IMR-90 (cell line): Measurements from ENCODE around the gene POU4F1.

Experiments
- BHLHE40 ChIP-seq: fragments of 150-350 bp; IDR thresholded peaks from 2 replicates; pipeline ENCODE4 v1.6.1; 2016; ENCODE audit warnings: mild to moderate bottlenecking, low read depth, low read length
- CEBPB ChIP-seq: IDR thresholded peaks from 2 replicates; pipeline ENCODE4 v1.6.1; 2012; ENCODE audit warnings: low read depth, low read length, improper control_type of control experiment
- CHD1 ChIP-seq: IDR thresholded peaks from 2 replicates; pipeline ENCODE4 v1.6.1; 2012; ENCODE audit warnings: low read depth, low read length, improper control_type of control experiment
- FOS ChIP-seq: fragments of 150-350 bp; IDR thresholded peaks from 2 replicates; pipeline ENCODE4 v1.6.1; 2016; ENCODE audit warnings: low read depth, low read length
- MAFK ChIP-seq: IDR thresholded peaks from 2 replicates; pipeline ENCODE4 v1.6.1; 2012; ENCODE audit warnings: low read depth, low read length, improper control_type of control experiment
- MAZ ChIP-seq: IDR thresholded peaks from 2 replicates; pipeline ENCODE4 v1.6.1; 2012; ENCODE audit warnings: low read depth, mild to moderate bottlenecking, low read length, improper control_type of control experiment, moderate library complexity, borderline replicate concordance
- NFE2L2 ChIP-seq: fragments of 150-350 bp; IDR thresholded peaks from 2 replicates; pipeline ENCODE4 v1.6.1; 2016; ENCODE audit warnings: low read depth, mild to moderate bottlenecking, low read length
- POLR2A ChIP-seq: IDR thresholded peaks from 2 replicates; pipeline ENCODE4 v1.6.1; 2012; ENCODE audit warnings: mild to moderate bottlenecking, low read depth, low read length
- RAD21 ChIP-seq: IDR thresholded peaks from 2 replicates; pipeline ENCODE4 v1.6.1; 2012; ENCODE audit warnings: low read length, improper control_type of control experiment
- RCOR1 ChIP-seq: IDR thresholded peaks from 2 replicates; pipeline ENCODE4 v1.6.1; 2012; ENCODE audit warnings: mild to moderate bottlenecking, low read length, improper control_type of control experiment; ENCODE audit not compliant: insufficient replicate concordance
- SMC3 ChIP-seq: fragments of 150-350 bp; IDR thresholded peaks from 2 replicates; pipeline ENCODE4 v1.6.1; 2016; ENCODE audit warnings: low read depth, mild to moderate bottlenecking, antibody characterized with exemption, low read length, moderate library complexity
- TF ChIP-seq, protein P1 (sequence below): conservative IDR thresholded peaks from 2 replicates; pipeline ENCODE4 v1.5.1; 2012; ENCODE audit warnings: mild to moderate bottlenecking, low read depth, low read length, improper control_type of control experiment
- TF ChIP-seq, protein P2 (sequence below): fragments of 150-350 bp; IDR thresholded peaks from 2 replicates; pipeline ENCODE4 v1.6.1; 2017; ENCODE audit warnings: mild to moderate bottlenecking, antibody characterized with exemption, low read length, low read depth
- TF ChIP-seq, protein P3 (sequence below): fragments of 150-350 bp; IDR thresholded peaks from 2 replicates; pipeline ENCODE4 v1.6.1; 2016; ENCODE audit warnings: low read depth, mild to moderate bottlenecking, low read length, moderate library complexity, borderline replicate concordance

DNA sequence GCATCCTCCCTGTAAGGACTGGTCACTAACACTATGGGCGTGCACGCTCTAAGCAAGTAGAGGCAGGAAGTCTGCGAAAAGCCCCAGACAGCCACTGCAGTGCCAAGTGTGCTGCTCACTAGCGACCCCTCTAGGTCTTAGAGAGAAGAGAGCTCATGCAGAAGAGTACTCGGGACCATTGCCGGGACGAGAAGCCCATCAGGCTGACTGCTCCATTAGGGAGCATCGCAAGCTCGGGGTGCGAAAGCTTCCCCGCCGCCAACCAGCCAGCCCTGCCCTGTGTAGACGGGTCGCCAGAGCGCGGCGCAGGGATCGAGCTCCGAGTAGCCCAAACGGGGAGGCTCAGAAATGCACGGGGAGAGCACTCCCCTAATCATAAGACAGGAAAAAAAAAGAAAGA, 16.6 kb downstream of the POU4F1 start:
- TF ChIP-seq, protein P1, sequence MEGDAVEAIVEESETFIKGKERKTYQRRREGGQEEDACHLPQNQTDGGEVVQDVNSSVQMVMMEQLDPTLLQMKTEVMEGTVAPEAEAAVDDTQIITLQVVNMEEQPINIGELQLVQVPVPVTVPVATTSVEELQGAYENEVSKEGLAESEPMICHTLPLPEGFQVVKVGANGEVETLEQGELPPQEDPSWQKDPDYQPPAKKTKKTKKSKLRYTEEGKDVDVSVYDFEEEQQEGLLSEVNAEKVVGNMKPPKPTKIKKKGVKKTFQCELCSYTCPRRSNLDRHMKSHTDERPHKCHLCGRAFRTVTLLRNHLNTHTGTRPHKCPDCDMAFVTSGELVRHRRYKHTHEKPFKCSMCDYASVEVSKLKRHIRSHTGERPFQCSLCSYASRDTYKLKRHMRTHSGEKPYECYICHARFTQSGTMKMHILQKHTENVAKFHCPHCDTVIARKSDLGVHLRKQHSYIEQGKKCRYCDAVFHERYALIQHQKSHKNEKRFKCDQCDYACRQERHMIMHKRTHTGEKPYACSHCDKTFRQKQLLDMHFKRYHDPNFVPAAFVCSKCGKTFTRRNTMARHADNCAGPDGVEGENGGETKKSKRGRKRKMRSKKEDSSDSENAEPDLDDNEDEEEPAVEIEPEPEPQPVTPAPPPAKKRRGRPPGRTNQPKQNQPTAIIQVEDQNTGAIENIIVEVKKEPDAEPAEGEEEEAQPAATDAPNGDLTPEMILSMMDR, result no peak
- no peak for TF ChIP-seq MAZ
- TF ChIP-seq, protein P2, sequence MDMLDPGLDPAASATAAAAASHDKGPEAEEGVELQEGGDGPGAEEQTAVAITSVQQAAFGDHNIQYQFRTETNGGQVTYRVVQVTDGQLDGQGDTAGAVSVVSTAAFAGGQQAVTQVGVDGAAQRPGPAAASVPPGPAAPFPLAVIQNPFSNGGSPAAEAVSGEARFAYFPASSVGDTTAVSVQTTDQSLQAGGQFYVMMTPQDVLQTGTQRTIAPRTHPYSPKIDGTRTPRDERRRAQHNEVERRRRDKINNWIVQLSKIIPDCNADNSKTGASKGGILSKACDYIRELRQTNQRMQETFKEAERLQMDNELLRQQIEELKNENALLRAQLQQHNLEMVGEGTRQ, result no peak
- TF ChIP-seq SMC3, result no peak
- no peak for TF ChIP-seq POLR2A
- TF ChIP-seq MAFK, result no peak
- TF ChIP-seq CEBPB, result no peak
- no peak for TF ChIP-seq RAD21
- no peak for TF ChIP-seq RCOR1
- TF ChIP-seq, protein P3, sequence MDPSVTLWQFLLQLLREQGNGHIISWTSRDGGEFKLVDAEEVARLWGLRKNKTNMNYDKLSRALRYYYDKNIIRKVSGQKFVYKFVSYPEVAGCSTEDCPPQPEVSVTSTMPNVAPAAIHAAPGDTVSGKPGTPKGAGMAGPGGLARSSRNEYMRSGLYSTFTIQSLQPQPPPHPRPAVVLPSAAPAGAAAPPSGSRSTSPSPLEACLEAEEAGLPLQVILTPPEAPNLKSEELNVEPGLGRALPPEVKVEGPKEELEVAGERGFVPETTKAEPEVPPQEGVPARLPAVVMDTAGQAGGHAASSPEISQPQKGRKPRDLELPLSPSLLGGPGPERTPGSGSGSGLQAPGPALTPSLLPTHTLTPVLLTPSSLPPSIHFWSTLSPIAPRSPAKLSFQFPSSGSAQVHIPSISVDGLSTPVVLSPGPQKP, result no peak
- no peak for TF ChIP-seq FOS
- no peak for TF ChIP-seq CHD1
- TF ChIP-seq BHLHE40, result no peak
- TF ChIP-seq NFE2L2, result no peak
